ENCODE measurements around the gene RREB1. TPM values are rescaled to one million over a fixed set of nuclear protein-coding genes. Genes with fewer than 3 reads are reported as not detected.

The RREB1 gene
- total and polyA plus RNA-seq, 2 of the 4 experiments (the other 2 are of a cell fraction): 8.4 to 14.5 TPM

DNA sequence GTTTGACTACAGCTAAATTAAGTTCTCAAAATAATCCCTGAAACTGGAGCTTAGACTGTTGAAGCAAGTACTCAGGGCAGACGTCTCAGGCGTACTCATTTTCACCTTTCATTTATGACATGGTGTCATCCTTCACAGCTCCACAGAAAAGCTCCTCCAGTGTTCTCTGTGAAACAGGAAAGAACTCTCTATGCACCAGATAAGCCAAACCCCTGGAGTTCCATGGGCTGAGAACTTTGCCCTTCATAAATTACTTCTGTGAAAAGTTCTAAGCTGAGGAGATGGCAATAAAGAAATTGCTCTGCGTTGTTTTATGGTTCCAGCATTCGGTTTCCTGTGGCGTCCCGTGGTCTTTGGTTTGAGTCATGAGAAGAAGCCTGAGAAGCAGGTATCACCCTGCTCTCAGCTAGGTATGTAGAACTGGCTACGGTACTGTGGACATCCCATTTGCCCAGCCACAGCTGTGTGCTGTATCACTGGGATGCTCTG, 20.2 kb upstream of the RREB1 start:
- ChIA-PET POLR2A (ENCODE audit: unreplicated experiment) (no interaction called here), CTCF (no interaction called here)
- H3K9ac ChIP-seq (ENCODE audit: low read depth, low read length): no peak overlapping the region

More for the DNA sequence above, 20.2 kb upstream of the RREB1 start:
- no TSS peak for BruUV-seq (replicated peaks)
- TF ChIP-seq, protein P1, sequence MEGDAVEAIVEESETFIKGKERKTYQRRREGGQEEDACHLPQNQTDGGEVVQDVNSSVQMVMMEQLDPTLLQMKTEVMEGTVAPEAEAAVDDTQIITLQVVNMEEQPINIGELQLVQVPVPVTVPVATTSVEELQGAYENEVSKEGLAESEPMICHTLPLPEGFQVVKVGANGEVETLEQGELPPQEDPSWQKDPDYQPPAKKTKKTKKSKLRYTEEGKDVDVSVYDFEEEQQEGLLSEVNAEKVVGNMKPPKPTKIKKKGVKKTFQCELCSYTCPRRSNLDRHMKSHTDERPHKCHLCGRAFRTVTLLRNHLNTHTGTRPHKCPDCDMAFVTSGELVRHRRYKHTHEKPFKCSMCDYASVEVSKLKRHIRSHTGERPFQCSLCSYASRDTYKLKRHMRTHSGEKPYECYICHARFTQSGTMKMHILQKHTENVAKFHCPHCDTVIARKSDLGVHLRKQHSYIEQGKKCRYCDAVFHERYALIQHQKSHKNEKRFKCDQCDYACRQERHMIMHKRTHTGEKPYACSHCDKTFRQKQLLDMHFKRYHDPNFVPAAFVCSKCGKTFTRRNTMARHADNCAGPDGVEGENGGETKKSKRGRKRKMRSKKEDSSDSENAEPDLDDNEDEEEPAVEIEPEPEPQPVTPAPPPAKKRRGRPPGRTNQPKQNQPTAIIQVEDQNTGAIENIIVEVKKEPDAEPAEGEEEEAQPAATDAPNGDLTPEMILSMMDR (conservative IDR thresholded peaks at IDR 0.05; ENCODE audit: low read depth, low read length): no peak
- TF ChIP-seq MAZ (IDR thresholded peaks at IDR 0.05; ENCODE audit: borderline replicate concordance, low read depth, low read length) (no peak), BHLHE40 (IDR thresholded peaks at IDR 0.05; ENCODE audit: low read depth, low read length) (no peak), RFX5 (IDR thresholded peaks at IDR 0.05; ENCODE audit: low read depth, low read length) (no peak), RCOR1 (IDR thresholded peaks at IDR 0.05; ENCODE audit: insufficient replicate concordance, low read length) (no peak), RAD21 (IDR thresholded peaks at IDR 0.05; ENCODE audit: low read length) (no peak), CHD1 (IDR thresholded peaks at IDR 0.05; ENCODE audit: low read depth, low read length) (no peak), MAFK (IDR thresholded peaks at IDR 0.05; ENCODE audit: low read depth, low read length) (no peak), CEBPB (IDR thresholded peaks at IDR 0.05; ENCODE audit: low read depth, low read length) (no peak), FOS (IDR thresholded peaks at IDR 0.05; ENCODE audit: low read depth, low read length) (no peak), NFE2L2 (IDR thresholded peaks at IDR 0.05; ENCODE audit: low read depth, low read length) (no peak), SMC3 (IDR thresholded peaks at IDR 0.05; ENCODE audit: low read depth, low read length) (no peak), MXI1 (IDR thresholded peaks at IDR 0.05; ENCODE audit: borderline replicate concordance, low read depth, low read length) (no peak), POLR2A (IDR thresholded peaks at IDR 0.05; ENCODE audit: low read depth, low read length) (no peak)
- TF ChIP-seq, protein P2, sequence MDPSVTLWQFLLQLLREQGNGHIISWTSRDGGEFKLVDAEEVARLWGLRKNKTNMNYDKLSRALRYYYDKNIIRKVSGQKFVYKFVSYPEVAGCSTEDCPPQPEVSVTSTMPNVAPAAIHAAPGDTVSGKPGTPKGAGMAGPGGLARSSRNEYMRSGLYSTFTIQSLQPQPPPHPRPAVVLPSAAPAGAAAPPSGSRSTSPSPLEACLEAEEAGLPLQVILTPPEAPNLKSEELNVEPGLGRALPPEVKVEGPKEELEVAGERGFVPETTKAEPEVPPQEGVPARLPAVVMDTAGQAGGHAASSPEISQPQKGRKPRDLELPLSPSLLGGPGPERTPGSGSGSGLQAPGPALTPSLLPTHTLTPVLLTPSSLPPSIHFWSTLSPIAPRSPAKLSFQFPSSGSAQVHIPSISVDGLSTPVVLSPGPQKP (IDR thresholded peaks at IDR 0.05; ENCODE audit: borderline replicate concordance, low read depth, low read length): no peak
- TF ChIP-seq, protein P3, sequence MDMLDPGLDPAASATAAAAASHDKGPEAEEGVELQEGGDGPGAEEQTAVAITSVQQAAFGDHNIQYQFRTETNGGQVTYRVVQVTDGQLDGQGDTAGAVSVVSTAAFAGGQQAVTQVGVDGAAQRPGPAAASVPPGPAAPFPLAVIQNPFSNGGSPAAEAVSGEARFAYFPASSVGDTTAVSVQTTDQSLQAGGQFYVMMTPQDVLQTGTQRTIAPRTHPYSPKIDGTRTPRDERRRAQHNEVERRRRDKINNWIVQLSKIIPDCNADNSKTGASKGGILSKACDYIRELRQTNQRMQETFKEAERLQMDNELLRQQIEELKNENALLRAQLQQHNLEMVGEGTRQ (IDR thresholded peaks at IDR 0.05; ENCODE audit: low read depth, low read length): no peak
- Histone ChIP-seq H3K14ac (replicated peaks; ENCODE audit: low read depth, low read length) (no peak overlapping the region), H2BK15ac (ENCODE audit: low read depth, low read length) (no peak overlapping the region), H4K5ac (ENCODE audit: low read depth, low read length) (no peak overlapping the region), H4K20me1 (ENCODE audit: insufficient read depth, low read length) (no peaks in the 10 kb centered on the region), H3K4me3 (ENCODE audit: insufficient read depth, low read depth, low read length) (no peak overlapping the region), H3K4ac (ENCODE audit: low read depth, low read length) (no peak overlapping the region), H3K9me3 (ENCODE audit: control insufficient read depth, insufficient read depth, low read length) (no peaks in the 10 kb centered on the region), H2AK9ac (replicated peaks; ENCODE audit: low read depth, low read length, poor library complexity) (no peak overlapping the region), H3K27me3 (ENCODE audit: control insufficient read depth, insufficient read depth, low read length) (no peaks in the 10 kb centered on the region), H3K56ac (ENCODE audit: extremely low read depth, insufficient read depth, low read length) (no peak overlapping the region), H4K91ac (ENCODE audit: insufficient read depth, low read depth, low read length) (no peak overlapping the region), H2AFZ (replicated peaks; ENCODE audit: low read length, poor library complexity) (no peak overlapping the region), H3K4me1 (ENCODE audit: control insufficient read depth, insufficient read depth, low read length) (no peaks in the 10 kb centered on the region), H3K36me3 (ENCODE audit: control insufficient read depth, insufficient read depth, low read length) (no peaks in the 10 kb centered on the region), H2BK120ac (ENCODE audit: low read depth, low read length) (no peak overlapping the region), H2AK5ac (ENCODE audit: low read depth, low read length) (no peak overlapping the region), H3K4me2 (ENCODE audit: low read depth, low read length) (no peak overlapping the region), H2BK20ac (ENCODE audit: low read depth, low read length) (no peak overlapping the region), H3K9me1 (ENCODE audit: insufficient read depth, low read length) (no peaks in the 10 kb centered on the region), H3K23ac (ENCODE audit: low read depth, low read length) (no peak overlapping the region), H4K8ac (ENCODE audit: low read depth in 2 of 2, low read length in 2 of 2) (no peak overlapping the region), H3K79me1 (ENCODE audit: low read depth in 1 of 2, low read length in 2 of 2) (no peaks in the 10 kb centered on the region), H3K18ac (ENCODE audit: low read depth, low read length) (no peak overlapping the region), H3K27ac (ENCODE audit: insufficient read depth, low read length) (no peak overlapping the region), H2BK5ac (ENCODE audit: low read depth, low read length, poor library complexity, severe bottlenecking) (no peak overlapping the region)
- ATAC-seq (ENCODE audit: low read depth) (no peak), DNase-seq (no peak)
- no CpG with 5 or more reads among the region's 7 CpGs for WGBS, 2 experiments (ENCODE audit: extremely low coverage in 2 of 2, insufficient read length in 1 of 2)
- intact Hi-C loops (cut with micrococcal nuclease): no loop called here
- in situ Hi-C loops (cut with MboI; ENCODE audit: low sequenced_read_pairs): no loop called here
- dilution Hi-C loops (cut with HindIII; ENCODE audit: low sequenced_read_pairs, unreplicated experiment): no loop called here
